ENCODE data around the gene TMC1.
"Not testable (repeated sequence)": the region's sequence is repeated elsewhere in the genome, so short reads cannot be mapped to it uniquely, and the experiment has no call there.

The TMC1 gene

GRCh38 chr9:72521416-72521815 lies at the start of gene TMC1:
Gene TMC1 (plus strand): TSS chr9:72521608. CDS start chr9:72648649, 127,041 bp downstream.
- DNase-seq (ENCODE audit: insufficient read length, low spot score); FAIRE-seq: not testable (repeated sequence)

DNA sequence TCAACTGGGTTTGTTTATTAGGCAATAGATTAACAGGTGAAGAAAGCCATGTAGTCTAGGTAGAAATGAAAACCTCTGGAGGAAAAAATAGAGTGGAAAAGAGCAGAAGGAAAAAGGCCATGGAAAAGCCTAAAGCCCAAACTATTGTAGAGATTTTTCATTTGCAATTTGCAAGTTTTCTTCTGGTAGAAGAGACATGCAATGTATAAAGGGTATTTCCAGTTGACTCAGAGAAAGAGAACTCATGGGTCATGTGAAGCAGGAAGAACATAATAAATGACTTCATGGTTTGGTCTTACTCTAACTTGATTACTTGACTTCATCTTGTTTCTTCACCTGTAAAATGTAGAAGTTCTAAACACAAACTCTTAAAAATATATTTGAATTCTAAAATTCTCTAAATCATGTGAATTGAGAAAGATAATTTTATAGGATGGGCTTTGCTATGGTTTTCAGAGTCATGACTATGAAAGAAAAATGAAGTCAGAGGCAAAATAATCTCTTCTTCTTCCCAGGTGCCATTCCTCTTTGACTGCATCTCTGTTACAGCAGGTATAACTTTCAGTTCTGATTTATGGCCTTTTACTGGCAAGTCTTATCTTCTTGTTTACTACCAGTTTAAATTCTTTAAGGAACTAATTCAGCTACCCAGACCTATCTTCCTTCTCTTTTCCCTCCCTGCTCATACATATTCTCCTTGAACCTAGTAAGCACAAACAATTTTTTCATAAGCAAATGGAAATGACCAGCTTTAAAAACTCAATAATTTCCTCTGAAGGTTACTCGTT lies 47.7 kb upstream of the TMC1 start:
- DNase-seq (ENCODE audit: insufficient read length, low spot score) (no peak), FAIRE-seq (no peak)
- TF ChIP-seq CTCF (IDR thresholded peaks at IDR 0.05; ENCODE audit: insufficient read depth, missing control alignments), result no peak

GRCh38 chr9:72474676-72475075 lies 46.7 kb upstream of the TMC1 start:
- FAIRE-seq (no peak), DNase-seq (ENCODE audit: insufficient read length, low spot score) (no peak)
- TF ChIP-seq CTCF (IDR thresholded peaks at IDR 0.05; ENCODE audit: insufficient read depth, missing control alignments), result no peak

GRCh38 chr9:72476100-72476499 lies 45.3 kb upstream of the TMC1 start:
- DNase-seq (ENCODE audit: insufficient read length, low spot score) (no peak), FAIRE-seq (no peak)
- no peak for TF ChIP-seq CTCF (IDR thresholded peaks at IDR 0.05; ENCODE audit: insufficient read depth, missing control alignments)

DNA sequence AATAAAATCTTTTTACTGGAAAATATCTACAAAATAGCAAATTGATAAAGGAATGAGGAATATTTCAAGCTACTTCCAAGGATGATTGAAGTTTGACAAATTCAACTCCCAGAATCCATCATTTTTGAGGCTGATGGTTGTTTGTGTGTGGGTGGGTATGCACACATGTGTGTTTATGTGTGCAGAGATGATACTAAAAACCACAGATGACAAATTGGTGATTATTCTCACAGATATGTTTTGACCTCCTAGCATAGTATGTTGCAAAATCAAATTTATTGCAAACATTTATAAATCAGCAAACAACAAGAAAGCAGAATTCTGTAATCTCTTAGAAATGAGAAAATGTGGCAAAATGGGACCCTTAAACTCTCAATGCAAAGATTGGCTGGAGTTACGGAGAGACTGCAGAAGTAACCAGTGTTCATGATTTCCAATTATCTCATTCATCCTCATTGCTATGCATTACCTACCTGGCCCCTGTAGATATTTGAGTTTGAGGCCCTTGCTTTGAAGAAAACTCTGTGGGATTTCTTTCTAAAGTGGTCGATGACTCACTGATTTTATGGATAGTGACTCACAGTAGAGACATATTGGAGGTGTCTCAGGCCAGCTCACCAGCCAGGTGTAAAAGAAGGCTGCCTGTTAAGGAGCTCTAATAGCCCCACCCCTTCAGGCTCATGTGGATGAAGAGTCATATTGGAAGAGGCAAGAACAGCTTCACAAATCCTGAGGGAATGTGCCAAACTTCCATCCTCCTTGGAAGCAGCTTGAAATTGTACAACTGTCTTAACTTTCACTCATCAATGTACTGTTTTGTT lies 44.6 kb upstream of the TMC1 start:
- DNase-seq (ENCODE audit: insufficient read length, low spot score) (no peak), FAIRE-seq (no peak)
- no peak for TF ChIP-seq CTCF (IDR thresholded peaks at IDR 0.05; ENCODE audit: insufficient read depth, missing control alignments)

- no peak for FAIRE-seq
- no peak for DNase-seq (ENCODE audit: insufficient read length, low spot score)
- TF ChIP-seq CTCF (IDR thresholded peaks at IDR 0.05; ENCODE audit: insufficient read depth, missing control alignments), result no peak
Observed at GRCh38 chr9:72477930-72478518, 43.4 kb upstream of the TMC1 start.

DNA sequence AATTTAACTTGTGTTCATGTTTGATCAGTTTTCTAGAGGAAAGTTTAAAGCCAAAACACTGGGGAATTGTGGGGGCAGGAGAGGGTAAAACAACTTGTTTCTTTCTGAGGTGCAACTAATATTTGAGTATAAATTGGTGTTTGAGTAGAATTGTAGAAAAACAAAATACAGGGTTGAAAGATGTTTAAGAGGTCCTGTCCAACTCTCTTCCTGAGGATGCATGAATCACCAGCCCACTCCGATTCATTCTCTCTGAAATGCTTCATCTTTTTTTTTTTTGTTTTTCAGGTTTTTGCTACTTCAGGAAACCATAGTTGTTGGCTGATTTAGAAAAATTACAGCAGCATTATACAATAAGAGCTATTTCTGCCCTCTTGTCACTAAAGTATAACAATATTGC lies 42.4 kb upstream of the TMC1 start:
- no peak for TF ChIP-seq CTCF (IDR thresholded peaks at IDR 0.05; ENCODE audit: insufficient read depth, missing control alignments)
- DNase-seq (ENCODE audit: insufficient read length, low spot score) (no peak), FAIRE-seq (no peak)

DNA sequence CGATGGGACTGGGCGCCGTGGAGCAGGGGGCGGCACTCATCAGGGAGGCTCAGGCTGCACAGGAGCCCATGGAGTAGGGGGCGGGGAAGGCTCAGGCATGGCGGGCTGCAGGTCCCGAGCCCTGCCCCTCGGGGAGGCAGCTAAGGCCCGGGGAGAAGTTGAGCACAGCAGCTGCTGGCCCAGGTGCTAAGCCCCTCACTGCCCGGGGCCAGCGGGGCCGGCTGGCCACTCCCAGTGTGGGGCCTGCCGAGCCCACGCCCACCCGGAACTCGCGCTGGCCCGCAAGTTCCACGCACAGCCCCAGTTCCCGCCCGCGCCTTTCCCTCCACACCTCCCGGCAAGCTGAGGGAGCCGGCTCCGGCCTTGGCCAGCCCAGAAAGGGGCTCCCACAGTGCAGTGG lies 41.1 kb upstream of the TMC1 start:
- DNase-seq (ENCODE audit: insufficient read length, low spot score); FAIRE-seq: not testable (repeated sequence)

All from D721Med (cell line).